ENCODE results near the gene CREB5. TPM values are rescaled to one million over a fixed set of nuclear protein-coding genes. Genes with fewer than 3 reads are reported as not detected.

Gene CREB5
- total and polyA plus RNA-seq, 2 experiments from 2014 or later, result 2.4 to 4.4 TPM

DNA sequence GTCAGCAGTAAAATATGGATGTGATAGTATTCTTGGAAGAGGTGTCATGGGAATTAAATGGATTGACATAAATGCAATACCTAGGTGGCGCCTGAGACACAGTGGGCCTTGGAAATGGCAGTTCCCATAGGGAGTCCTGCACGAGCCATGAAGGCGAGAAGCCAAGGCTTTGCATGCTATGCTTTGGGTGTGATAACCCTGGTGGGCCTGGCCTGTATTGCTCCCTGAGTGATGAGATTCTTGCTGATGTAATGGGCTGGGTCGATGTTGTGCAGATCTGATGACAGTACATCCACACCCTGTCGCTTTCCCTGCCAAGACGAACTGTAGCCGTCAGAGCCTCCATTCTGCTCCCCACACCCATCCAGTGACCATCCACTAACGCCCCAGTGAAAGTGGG, 46.4 kb downstream of the CREB5 start:
- TF ChIP-seq ZNF114 (CRISPR knock-in tag; IDR thresholded peaks at IDR 0.05) (no peak), CREB1 (CRISPR knock-in tag; IDR thresholded peaks at IDR 0.05; ENCODE audit: low read depth) (no peak), POLR2AphosphoS5 (IDR thresholded peaks at IDR 0.05; ENCODE audit: low read depth) (no peak), STAT1 (IDR thresholded peaks at IDR 0.05; ENCODE audit: unreplicated experiment) (no peak), JUNB (IDR thresholded peaks at IDR 0.05; ENCODE audit: unreplicated experiment) (no peak)
- TF ChIP-seq, protein P1, sequence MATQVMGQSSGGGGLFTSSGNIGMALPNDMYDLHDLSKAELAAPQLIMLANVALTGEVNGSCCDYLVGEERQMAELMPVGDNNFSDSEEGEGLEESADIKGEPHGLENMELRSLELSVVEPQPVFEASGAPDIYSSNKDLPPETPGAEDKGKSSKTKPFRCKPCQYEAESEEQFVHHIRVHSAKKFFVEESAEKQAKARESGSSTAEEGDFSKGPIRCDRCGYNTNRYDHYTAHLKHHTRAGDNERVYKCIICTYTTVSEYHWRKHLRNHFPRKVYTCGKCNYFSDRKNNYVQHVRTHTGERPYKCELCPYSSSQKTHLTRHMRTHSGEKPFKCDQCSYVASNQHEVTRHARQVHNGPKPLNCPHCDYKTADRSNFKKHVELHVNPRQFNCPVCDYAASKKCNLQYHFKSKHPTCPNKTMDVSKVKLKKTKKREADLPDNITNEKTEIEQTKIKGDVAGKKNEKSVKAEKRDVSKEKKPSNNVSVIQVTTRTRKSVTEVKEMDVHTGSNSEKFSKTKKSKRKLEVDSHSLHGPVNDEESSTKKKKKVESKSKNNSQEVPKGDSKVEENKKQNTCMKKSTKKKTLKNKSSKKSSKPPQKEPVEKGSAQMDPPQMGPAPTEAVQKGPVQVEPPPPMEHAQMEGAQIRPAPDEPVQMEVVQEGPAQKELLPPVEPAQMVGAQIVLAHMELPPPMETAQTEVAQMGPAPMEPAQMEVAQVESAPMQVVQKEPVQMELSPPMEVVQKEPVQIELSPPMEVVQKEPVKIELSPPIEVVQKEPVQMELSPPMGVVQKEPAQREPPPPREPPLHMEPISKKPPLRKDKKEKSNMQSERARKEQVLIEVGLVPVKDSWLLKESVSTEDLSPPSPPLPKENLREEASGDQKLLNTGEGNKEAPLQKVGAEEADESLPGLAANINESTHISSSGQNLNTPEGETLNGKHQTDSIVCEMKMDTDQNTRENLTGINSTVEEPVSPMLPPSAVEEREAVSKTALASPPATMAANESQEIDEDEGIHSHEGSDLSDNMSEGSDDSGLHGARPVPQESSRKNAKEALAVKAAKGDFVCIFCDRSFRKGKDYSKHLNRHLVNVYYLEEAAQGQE (IDR thresholded peaks at IDR 0.05; ENCODE audit: unreplicated experiment), result no peak
- TF ChIP-seq, protein P2, sequence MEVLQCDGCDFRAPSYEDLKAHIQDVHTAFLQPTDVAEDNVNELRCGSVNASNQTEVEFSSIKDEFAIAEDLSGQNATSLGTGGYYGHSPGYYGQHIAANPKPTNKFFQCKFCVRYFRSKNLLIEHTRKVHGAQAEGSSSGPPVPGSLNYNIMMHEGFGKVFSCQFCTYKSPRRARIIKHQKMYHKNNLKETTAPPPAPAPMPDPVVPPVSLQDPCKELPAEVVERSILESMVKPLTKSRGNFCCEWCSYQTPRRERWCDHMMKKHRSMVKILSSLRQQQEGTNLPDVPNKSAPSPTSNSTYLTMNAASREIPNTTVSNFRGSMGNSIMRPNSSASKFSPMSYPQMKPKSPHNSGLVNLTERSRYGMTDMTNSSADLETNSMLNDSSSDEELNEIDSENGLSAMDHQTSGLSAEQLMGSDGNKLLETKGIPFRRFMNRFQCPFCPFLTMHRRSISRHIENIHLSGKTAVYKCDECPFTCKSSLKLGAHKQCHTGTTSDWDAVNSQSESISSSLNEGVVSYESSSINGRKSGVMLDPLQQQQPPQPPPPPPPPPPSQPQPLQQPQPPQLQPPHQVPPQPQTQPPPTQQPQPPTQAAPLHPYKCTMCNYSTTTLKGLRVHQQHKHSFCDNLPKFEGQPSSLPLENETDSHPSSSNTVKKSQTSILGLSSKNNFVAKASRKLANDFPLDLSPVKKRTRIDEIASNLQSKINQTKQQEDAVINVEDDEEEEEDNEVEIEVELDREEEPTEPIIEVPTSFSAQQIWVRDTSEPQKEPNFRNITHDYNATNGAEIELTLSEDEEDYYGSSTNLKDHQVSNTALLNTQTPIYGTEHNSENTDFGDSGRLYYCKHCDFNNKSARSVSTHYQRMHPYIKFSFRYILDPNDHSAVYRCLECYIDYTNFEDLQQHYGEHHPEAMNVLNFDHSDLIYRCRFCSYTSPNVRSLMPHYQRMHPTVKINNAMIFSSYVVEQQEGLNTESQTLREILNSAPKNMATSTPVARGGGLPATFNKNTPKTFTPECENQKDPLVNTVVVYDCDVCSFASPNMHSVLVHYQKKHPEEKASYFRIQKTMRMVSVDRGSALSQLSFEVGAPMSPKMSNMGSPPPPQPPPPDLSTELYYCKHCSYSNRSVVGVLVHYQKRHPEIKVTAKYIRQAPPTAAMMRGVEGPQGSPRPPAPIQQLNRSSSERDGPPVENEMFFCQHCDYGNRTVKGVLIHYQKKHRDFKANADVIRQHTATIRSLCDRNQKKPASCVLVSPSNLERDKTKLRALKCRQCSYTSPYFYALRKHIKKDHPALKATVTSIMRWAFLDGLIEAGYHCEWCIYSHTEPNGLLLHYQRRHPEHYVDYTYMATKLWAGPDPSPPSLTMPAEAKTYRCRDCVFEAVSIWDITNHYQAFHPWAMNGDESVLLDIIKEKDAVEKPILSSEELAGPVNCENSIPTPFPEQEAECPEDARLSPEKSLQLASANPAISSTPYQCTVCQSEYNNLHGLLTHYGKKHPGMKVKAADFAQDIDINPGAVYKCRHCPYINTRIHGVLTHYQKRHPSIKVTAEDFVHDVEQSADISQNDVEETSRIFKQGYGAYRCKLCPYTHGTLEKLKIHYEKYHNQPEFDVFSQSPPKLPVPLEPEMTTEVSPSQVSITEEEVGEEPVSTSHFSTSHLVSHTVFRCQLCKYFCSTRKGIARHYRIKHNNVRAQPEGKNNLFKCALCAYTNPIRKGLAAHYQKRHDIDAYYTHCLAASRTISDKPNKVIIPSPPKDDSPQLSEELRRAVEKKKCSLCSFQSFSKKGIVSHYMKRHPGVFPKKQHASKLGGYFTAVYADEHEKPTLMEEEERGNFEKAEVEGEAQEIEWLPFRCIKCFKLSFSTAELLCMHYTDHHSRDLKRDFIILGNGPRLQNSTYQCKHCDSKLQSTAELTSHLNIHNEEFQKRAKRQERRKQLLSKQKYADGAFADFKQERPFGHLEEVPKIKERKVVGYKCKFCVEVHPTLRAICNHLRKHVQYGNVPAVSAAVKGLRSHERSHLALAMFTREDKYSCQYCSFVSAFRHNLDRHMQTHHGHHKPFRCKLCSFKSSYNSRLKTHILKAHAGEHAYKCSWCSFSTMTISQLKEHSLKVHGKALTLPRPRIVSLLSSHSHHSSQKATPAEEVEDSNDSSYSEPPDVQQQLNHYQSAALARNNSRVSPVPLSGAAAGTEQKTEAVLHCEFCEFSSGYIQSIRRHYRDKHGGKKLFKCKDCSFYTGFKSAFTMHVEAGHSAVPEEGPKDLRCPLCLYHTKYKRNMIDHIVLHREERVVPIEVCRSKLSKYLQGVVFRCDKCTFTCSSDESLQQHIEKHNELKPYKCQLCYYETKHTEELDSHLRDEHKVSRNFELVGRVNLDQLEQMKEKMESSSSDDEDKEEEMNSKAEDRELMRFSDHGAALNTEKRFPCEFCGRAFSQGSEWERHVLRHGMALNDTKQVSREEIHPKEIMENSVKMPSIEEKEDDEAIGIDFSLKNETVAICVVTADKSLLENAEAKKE (CRISPR knock-in tag; IDR thresholded peaks at IDR 0.05), result no peak
- TF ChIP-seq, protein P3, sequence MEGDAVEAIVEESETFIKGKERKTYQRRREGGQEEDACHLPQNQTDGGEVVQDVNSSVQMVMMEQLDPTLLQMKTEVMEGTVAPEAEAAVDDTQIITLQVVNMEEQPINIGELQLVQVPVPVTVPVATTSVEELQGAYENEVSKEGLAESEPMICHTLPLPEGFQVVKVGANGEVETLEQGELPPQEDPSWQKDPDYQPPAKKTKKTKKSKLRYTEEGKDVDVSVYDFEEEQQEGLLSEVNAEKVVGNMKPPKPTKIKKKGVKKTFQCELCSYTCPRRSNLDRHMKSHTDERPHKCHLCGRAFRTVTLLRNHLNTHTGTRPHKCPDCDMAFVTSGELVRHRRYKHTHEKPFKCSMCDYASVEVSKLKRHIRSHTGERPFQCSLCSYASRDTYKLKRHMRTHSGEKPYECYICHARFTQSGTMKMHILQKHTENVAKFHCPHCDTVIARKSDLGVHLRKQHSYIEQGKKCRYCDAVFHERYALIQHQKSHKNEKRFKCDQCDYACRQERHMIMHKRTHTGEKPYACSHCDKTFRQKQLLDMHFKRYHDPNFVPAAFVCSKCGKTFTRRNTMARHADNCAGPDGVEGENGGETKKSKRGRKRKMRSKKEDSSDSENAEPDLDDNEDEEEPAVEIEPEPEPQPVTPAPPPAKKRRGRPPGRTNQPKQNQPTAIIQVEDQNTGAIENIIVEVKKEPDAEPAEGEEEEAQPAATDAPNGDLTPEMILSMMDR (conservative IDR thresholded peaks at IDR 0.05; ENCODE audit: low read depth in 2 of 2), result peak; percentile 30 to 55
- ATAC-seq, result peak; percentile 72
- no peaks in the 10 kb centered on the region for H3K27me3 Mint-ChIP-seq (ENCODE audit: insufficient read depth, low read depth, poor library complexity)

More for the DNA sequence above, 46.4 kb downstream of the CREB5 start:
- no peaks in the 10 kb centered on the region for H3K36me3 Mint-ChIP-seq (ENCODE audit: low read depth)
- H3K9me3 Mint-ChIP-seq, result no peaks in the 10 kb centered on the region
- peak; percentile 48 for DNase-seq (ENCODE audit: low spot score)
- Histone ChIP-seq H3K4me3 (no peak overlapping the region), H3K4me2 (no peak overlapping the region), H3K4me1 (ENCODE audit: insufficient read depth) (peaks cover 18% of the 10 kb centered on the region), H3K36me3 (ENCODE audit: insufficient read depth) (no peaks in the 10 kb centered on the region), H4K20me1 (replicated peaks; ENCODE audit: insufficient read depth) (no peaks in the 10 kb centered on the region), H3K9me2 (ENCODE audit: insufficient read depth) (no peaks in the 10 kb centered on the region), H3K79me2 (replicated peaks; ENCODE audit: insufficient read depth) (no peaks in the 10 kb centered on the region), H3K27ac (ENCODE audit: low read depth) (no peak overlapping the region), H3K27me3 (ENCODE audit: insufficient read depth) (no peaks in the 10 kb centered on the region), H2AFZ (no peak overlapping the region), H3F3A (replicated peaks; ENCODE audit: low read depth) (no peaks in the 10 kb centered on the region)
- H3K27ac Mint-ChIP-seq, result no peak overlapping the region
- no peak overlapping the region for H3K4me3 Mint-ChIP-seq
- H3K4me1 Mint-ChIP-seq, result peaks cover 17% of the 10 kb centered on the region
